ENCODE measurements around the gene ADGRL2. TPM values are rescaled to one million over a fixed set of nuclear protein-coding genes. Genes with fewer than 3 reads are reported as not detected.

The ADGRL2 gene
- total and polyA plus RNA-seq, 2 donors (not counting 3 experiments of a cell fraction or from before 2014, with no cell fraction given) = 32.7 to 46.1 TPM

DNA sequence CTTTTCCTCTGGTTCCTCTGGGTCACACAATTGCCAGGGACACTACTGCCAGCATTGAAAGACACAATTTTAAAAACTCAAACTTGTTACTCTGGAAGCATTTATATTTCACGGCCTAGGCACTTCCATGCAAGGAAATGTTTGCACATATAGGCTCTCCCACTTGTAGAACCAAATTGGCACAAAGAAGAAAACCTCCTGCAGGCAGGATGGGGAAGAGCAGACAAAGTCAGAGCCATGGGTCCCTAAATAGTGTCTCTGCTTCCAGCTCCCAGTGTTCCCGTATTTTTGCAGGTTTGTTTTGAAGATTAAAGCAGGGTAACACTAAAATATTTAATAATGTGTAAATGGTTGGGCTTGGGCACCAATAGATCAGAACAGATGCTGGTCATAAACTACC is 19.0 kb upstream of the ADGRL2 start:
- Histone ChIP-seq H3K4me1 (ENCODE audit: control insufficient read depth, extremely low read depth, insufficient read depth, low read length) (no peaks in the 10 kb centered on the region), H3K27ac (ENCODE audit: insufficient read depth, low read depth, low read length) (no peak overlapping the region), H3K27me3 (ENCODE audit: control insufficient read depth in 2 of 2, insufficient read depth in 2 of 2, low read length in 2 of 2) (no peaks in the 10 kb centered on the region), H4K20me1 (replicated peaks; ENCODE audit: control insufficient read depth, extremely low read depth, insufficient read depth, low read length) (no peaks in the 10 kb centered on the region), H3K9ac (replicated peaks; ENCODE audit: extremely low read depth, insufficient read depth, low read length) (no peak overlapping the region), H3K9me1 (replicated peaks; ENCODE audit: control insufficient read depth, extremely low read depth, insufficient read depth, low read length) (no peaks in the 10 kb centered on the region), H3K79me2 (ENCODE audit: control insufficient read depth, insufficient read depth, low read length) (no peaks in the 10 kb centered on the region), H3K4me2 (ENCODE audit: insufficient read depth, low read length) (no peak overlapping the region), H3K4me3 (replicated peaks in 1 of 3; ENCODE audit: insufficient read depth in 1 of 3, low read depth in 1 of 3, low read length in 3 of 3) (no peak overlapping the region), H2AFZ (ENCODE audit: low read depth, low read length) (no peak overlapping the region), H3K9me3 (replicated peaks; ENCODE audit: control insufficient read depth, insufficient read depth, low read length) (no peaks in the 10 kb centered on the region), H3K36me3 (ENCODE audit: control insufficient read depth in 2 of 2, extremely low read depth in 1 of 2, insufficient read depth in 2 of 2, low read length in 2 of 2) (no peaks in the 10 kb centered on the region)
- dilution Hi-C loops (cut with MboI; ENCODE audit: extremely low pct_ligation_motif_present, low sequenced_read_pairs) (no loop called here), intact Hi-C loops (cut with micrococcal nuclease) (no loop called here)
- DNase-seq (ENCODE audit: low read depth, low spot score) (no peak), FAIRE-seq (no peak)
- BruUV-seq (replicated peaks) = no TSS peak
- TF ChIP-seq, protein P1, sequence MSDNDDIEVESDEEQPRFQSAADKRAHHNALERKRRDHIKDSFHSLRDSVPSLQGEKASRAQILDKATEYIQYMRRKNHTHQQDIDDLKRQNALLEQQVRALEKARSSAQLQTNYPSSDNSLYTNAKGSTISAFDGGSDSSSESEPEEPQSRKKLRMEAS (IDR thresholded peaks at IDR 0.05; ENCODE audit: insufficient read depth, insufficient read length) = no peak
- no peak for TF ChIP-seq MYC (IDR thresholded peaks at IDR 0.05; ENCODE audit: low read depth, low read length)
- no peak for TF ChIP-seq GATA2 (IDR thresholded peaks at IDR 0.05; ENCODE audit: insufficient read depth, insufficient read length, low read depth, low read length)
- TF ChIP-seq POLR2AphosphoS5 (IDR thresholded peaks at IDR 0.05; ENCODE audit: insufficient read depth, low read depth, low read length) = no peak
- TF ChIP-seq FOS (IDR thresholded peaks at IDR 0.05; ENCODE audit: borderline replicate concordance, insufficient read depth, low read length) = no peak
- TF ChIP-seq EZH2 (IDR thresholded peaks at IDR 0.05; ENCODE audit: borderline replicate concordance, low read depth, low read length, severe bottlenecking) = no peak
- no peak for TF ChIP-seq POLR2A (IDR thresholded peaks at IDR 0.05; ENCODE audit: low read depth, low read length)
- TF ChIP-seq, protein P2, sequence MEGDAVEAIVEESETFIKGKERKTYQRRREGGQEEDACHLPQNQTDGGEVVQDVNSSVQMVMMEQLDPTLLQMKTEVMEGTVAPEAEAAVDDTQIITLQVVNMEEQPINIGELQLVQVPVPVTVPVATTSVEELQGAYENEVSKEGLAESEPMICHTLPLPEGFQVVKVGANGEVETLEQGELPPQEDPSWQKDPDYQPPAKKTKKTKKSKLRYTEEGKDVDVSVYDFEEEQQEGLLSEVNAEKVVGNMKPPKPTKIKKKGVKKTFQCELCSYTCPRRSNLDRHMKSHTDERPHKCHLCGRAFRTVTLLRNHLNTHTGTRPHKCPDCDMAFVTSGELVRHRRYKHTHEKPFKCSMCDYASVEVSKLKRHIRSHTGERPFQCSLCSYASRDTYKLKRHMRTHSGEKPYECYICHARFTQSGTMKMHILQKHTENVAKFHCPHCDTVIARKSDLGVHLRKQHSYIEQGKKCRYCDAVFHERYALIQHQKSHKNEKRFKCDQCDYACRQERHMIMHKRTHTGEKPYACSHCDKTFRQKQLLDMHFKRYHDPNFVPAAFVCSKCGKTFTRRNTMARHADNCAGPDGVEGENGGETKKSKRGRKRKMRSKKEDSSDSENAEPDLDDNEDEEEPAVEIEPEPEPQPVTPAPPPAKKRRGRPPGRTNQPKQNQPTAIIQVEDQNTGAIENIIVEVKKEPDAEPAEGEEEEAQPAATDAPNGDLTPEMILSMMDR (IDR thresholded peaks at IDR 0.05; ENCODE audit: extremely low read depth in 1 of 2, insufficient read depth in 1 of 2, low read depth in 1 of 2, low read length in 2 of 2) = no peak
- no peak for TF ChIP-seq JUN (IDR thresholded peaks at IDR 0.05; ENCODE audit: borderline replicate concordance, insufficient read depth, insufficient read length, low read depth)
- ChIA-PET POLR2A (no interaction called here), CTCF (interaction anchor here (1.2 kb wide), 1 partner anchor 232 kb away, joined by 7 read pairs; no protein-coding TSS in a partner anchor)
